Gastrocnemius medialis (tissue), 4 donors: ENCODE data around the gene SP3.

Source experiments
- POLR2A ChIP-seq, 2 donors: fragments of 450-650 bp; IDR thresholded peaks; one replicate each; pipeline ENCODE4 v1.6.1; 2017; ENCODE audit warnings: antibody characterized with exemption in 2 of 2, mild to moderate bottlenecking in 2 of 2, moderate library complexity in 2 of 2
- TF ChIP-seq, protein P1 (sequence below), 5 experiments: fragments of 450-650 bp in 3 of 5; fragments of 200-600 bp in 2 of 5; sonication (generic) in 2 of 5; IDR thresholded peaks in 4 of 5; conservative IDR thresholded peaks in 1 of 5; 1 replicate in 4 of 5; 2 replicates in 1 of 5; pipeline ENCODE4 v1.5.1; 2016 to 2019; ENCODE audit warnings: antibody characterized with exemption in 5 of 5, mild to moderate bottlenecking in 3 of 5, moderate library complexity in 3 of 5

DNA sequence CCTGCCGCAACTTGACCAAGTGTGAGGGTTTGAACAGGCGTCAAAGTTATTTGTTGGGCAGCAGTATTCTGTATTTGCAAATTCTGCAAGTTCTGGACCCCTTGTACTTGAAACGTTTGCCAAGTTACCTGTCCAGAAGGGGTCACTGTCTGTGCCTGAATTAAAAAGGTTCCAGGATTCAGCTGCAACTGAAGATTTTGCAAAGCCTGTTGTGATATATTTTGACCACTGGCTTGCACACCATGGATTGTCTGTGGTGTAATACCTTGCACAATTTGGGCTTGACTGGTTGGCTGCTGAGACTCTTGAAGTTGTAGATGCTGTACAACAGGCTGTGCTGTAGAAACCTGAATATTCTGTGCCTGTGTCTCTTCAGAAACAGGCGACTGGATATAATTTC, 10.2 kb downstream of the SP3 start:
- no peak for TF ChIP-seq POLR2A (IDR thresholded peaks at IDR 0.05)
- TF ChIP-seq, protein P1, sequence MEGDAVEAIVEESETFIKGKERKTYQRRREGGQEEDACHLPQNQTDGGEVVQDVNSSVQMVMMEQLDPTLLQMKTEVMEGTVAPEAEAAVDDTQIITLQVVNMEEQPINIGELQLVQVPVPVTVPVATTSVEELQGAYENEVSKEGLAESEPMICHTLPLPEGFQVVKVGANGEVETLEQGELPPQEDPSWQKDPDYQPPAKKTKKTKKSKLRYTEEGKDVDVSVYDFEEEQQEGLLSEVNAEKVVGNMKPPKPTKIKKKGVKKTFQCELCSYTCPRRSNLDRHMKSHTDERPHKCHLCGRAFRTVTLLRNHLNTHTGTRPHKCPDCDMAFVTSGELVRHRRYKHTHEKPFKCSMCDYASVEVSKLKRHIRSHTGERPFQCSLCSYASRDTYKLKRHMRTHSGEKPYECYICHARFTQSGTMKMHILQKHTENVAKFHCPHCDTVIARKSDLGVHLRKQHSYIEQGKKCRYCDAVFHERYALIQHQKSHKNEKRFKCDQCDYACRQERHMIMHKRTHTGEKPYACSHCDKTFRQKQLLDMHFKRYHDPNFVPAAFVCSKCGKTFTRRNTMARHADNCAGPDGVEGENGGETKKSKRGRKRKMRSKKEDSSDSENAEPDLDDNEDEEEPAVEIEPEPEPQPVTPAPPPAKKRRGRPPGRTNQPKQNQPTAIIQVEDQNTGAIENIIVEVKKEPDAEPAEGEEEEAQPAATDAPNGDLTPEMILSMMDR (IDR thresholded peaks at IDR 0.05 in 4 of 5, conservative IDR thresholded peaks at IDR 0.05 in 1 of 5): peak in 1 of 5 experiments; percentile 32
